Right lobe of liver (tissue), 6 donors: ENCODE measurements around the gene CALHM3. TPM values are rescaled to one million over a fixed set of nuclear protein-coding genes. Genes with fewer than 3 reads are reported as not detected.
"Not testable (repeated sequence)": the region's sequence is repeated elsewhere in the genome, so short reads cannot be mapped to it uniquely, and the experiment has no call there.

ENCODE experiments used
- ATAC-seq, 4 donors: fragments of 200-7000 bp; cut with Tn5 transposase; one replicate each; pipeline ENCODE4 v1.9.1; 2020; ENCODE audit warnings: mild to moderate bottlenecking in 4 of 4, moderate library complexity in 4 of 4
- DNase-seq, 3 donors: peaks; one replicate each; pipeline ENCODE4 v3.0.0-alpha.2; 2020
- H3K27ac ChIP-seq, 3 donors: fragments of 200-600 bp; one replicate each; pipeline ENCODE4 v1.8.0; 2022
- H3K27me3 ChIP-seq, 2 donors: fragments of 200-600 bp; one replicate each; pipeline ENCODE4 v1.8.0; 2022
- H3K36me3 ChIP-seq, 4 donors: fragments of 200-600 bp; sonication (generic) in 1 of 4; one replicate each; pipeline versions ENCODE4 v1.5.1 to v1.8.0; 2017 to 2022; ENCODE audit warnings: control low read depth in 1 of 4
- H3K4me1 ChIP-seq, 4 donors: fragments of 200-600 bp; sonication (generic) in 1 of 4; one replicate each; pipeline versions ENCODE4 v1.5.1 to v1.8.0; 2017 to 2022; ENCODE audit warnings: control low read depth in 1 of 4
- H3K4me3 ChIP-seq, 3 donors: fragments of 200-600 bp; one replicate each; pipeline ENCODE4 v1.8.0; 2022
- H3K9me3 ChIP-seq, 4 donors: fragments of 200-600 bp; sonication (generic) in 1 of 4; one replicate each; pipeline versions ENCODE4 v1.5.1 to v1.8.0; 2017 to 2022; ENCODE audit warnings: control low read depth in 1 of 4
- POLR2A ChIP-seq: fragments of 450-650 bp; IDR thresholded peaks from one replicate; pipeline ENCODE4 v1.6.1; 2017; ENCODE audit warnings: antibody characterized with exemption, mild to moderate bottlenecking
- WGBS: methylation state at CpG from one replicate; pipeline ENCODE4 v1.1.6; 2018; ENCODE audit warnings: low coverage, low lambda C conversion rate; ENCODE audit not compliant: insufficient coverage; ENCODE audit errors: missing lambda C conversion rate; 5-methylcytosine and 5-hydroxymethylcytosine counted together
- intact Hi-C, 2 donors: fragments of 100-400 bp; cut with DNase I; formaldehyde crosslinking; loops; one replicate each; pipeline versions ENCODE4 v1.11.2 to v1.14.1; 2022
- total RNA-seq, 6 experiments: library from RNA; depleted of rRNA in 2 of 6; stranded (reverse); fragments of >200 nt in 2 of 6; fragmentation: NEBNext Ultra II Directional in 3 of 6; extraction: Animal tissue kit (Norgen Biotek cat#: 25700) in 3 of 6; gene quantifications; one replicate each; pipeline versions ENCODE4 v1.1.0 to v1.2.4, GENCODE V29; 2016 to 2023
- TF ChIP-seq, protein P1 (sequence below), 4 donors: fragments of 200-600 bp in 3 of 4; fragments of 450-650 bp in 1 of 4; IDR thresholded peaks; one replicate each; pipeline versions ENCODE4 v1.5.1 to v1.8.0; 2016 to 2022; ENCODE audit warnings: antibody characterized with exemption in 4 of 4, mild to moderate bottlenecking in 2 of 4
- donor health status: DM: no; HTN: yes; CAD: no.
- donor health status: DM: no; HTN: no; CAD: no.
- donor health status: DM: no; HTN: no; CAD: no.
- donor health status: DM: no; HTN: yes; CAD: no.
- donor health status: DM: no; HTN: yes; CAD: no.

Gene CALHM3
- total RNA-seq, 6 experiments from 2014 or later: not detected

DNA sequence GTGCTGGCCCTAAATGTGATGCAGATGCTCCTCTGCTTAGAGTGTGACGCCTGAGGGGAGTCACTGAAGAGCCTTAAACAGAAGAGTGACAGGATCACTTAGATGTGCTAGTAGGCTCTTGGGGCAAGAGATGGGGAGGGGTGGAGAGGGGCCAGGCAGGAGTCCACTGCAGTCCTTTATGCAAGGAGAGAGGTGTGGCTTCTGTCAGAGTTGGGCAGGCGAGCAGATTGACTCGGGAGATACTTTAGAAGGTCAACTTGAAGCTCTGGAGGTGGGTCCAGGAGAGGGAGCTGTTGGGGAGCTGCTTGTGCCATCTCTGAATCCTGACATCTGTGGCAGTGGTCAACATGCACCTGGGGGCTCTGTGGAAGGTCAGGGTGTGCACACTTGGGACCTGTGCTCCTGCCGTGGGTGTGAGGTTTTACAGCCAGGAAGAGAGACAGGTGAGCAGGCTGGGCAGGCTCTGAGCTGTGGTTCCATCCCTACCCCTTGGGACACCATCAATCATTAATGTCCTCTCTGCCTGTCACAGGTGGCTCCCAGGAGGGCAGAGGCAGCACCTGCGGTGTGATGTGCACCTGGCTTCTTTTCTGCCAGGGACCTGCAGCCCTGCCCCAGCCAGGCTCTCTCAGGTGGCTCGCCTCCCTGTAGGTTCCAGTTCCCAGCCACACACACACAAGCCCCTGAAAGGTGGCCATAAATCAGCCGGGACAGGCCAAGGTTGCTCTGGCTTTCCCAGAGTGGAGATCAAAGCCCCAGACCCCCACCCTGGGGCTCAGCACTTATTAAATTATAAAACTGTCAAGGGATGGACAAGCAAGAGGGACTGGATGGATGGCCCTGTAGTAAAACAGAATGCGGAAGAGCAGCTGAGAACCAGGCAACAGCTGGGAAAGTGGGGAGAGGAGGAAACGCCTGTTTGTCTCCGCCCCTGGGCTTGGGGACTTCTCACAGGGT lies 28.5 kb upstream of the CALHM3 start:
- ATAC-seq: no peak
- no peak for TF ChIP-seq POLR2A
- TF ChIP-seq, protein P1, sequence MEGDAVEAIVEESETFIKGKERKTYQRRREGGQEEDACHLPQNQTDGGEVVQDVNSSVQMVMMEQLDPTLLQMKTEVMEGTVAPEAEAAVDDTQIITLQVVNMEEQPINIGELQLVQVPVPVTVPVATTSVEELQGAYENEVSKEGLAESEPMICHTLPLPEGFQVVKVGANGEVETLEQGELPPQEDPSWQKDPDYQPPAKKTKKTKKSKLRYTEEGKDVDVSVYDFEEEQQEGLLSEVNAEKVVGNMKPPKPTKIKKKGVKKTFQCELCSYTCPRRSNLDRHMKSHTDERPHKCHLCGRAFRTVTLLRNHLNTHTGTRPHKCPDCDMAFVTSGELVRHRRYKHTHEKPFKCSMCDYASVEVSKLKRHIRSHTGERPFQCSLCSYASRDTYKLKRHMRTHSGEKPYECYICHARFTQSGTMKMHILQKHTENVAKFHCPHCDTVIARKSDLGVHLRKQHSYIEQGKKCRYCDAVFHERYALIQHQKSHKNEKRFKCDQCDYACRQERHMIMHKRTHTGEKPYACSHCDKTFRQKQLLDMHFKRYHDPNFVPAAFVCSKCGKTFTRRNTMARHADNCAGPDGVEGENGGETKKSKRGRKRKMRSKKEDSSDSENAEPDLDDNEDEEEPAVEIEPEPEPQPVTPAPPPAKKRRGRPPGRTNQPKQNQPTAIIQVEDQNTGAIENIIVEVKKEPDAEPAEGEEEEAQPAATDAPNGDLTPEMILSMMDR (IDR thresholded peaks at IDR 0.05): no peak
- no peaks in the 10 kb centered on the region for H3K4me1 ChIP-seq

DNA sequence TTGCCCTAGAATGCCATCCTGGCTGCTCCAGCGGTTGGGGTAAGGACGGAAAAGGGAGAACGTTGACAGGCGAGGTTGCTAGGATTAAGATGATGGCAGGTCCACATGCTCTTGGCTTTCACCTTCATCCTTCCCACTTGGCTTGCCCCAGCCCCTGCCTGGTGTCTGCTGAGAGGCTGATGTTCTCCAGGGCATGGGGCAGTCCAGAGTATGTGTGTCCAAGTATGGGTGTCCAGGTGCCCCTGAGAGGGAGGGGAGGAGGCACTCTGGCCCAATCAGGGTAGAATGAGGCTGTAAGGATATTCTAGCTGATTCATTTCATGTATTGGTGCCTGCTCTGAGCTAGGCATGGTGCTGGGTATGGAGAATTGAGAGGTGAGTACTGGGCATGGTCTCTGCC lies 27.0 kb upstream of the CALHM3 start:
- no peak overlapping the region for H3K4me3 ChIP-seq
- H3K4me1 ChIP-seq: no peaks in the 10 kb centered on the region
- DNase-seq: no peak
- intact Hi-C loops: no loop called here
- WGBS: 90% methylated on average over 4 of the region's 4 CpGs
- no peaks in the 10 kb centered on the region for H3K27me3 ChIP-seq
- H3K36me3 ChIP-seq: no peaks in the 10 kb centered on the region
- no peak for ATAC-seq
- TF ChIP-seq, protein P1 (IDR thresholded peaks at IDR 0.05): no peak
- no peak for TF ChIP-seq POLR2A
- H3K9me3 ChIP-seq: no peaks in the 10 kb centered on the region
- no peak overlapping the region for H3K27ac ChIP-seq

More for the DNA sequence above, 28.5 kb upstream of the CALHM3 start:
- Histone ChIP-seq H3K9me3 (no peaks in the 10 kb centered on the region), H3K36me3 (no peaks in the 10 kb centered on the region), H3K27me3 (no peaks in the 10 kb centered on the region), H3K4me3 (no peak overlapping the region), H3K27ac (no peak overlapping the region)
- DNase-seq: peak in 1 of 3 donors; percentile 26
- intact Hi-C loops: no loop called here
- WGBS: 41% methylated on average over 4 of the region's 10 CpGs

GRCh38 chr10:103504181-103504783 lies 25.2 kb upstream of the CALHM3 start:
- DNase-seq (no peak), ATAC-seq (peak in 1 of 4 donors; percentile 74)
- Histone ChIP-seq H3K27ac (no peak overlapping the region), H3K4me1 (no peaks in the 10 kb centered on the region), H3K4me3 (no peak overlapping the region), H3K27me3 (no peaks in the 10 kb centered on the region), H3K36me3 (no peaks in the 10 kb centered on the region), H3K9me3 (no peaks in the 10 kb centered on the region)
- intact Hi-C loops: no loop called here
- WGBS: 47% methylated on average over 9 of the region's 10 CpGs
- TF ChIP-seq, protein P1 (IDR thresholded peaks at IDR 0.05): no peak
- no peak for TF ChIP-seq POLR2A

- H3K36me3 ChIP-seq, H3K9me3 ChIP-seq, H3K27me3 ChIP-seq, H3K27ac ChIP-seq, ATAC-seq, H3K4me1 ChIP-seq, intact Hi-C loops, DNase-seq, H3K4me3 ChIP-seq: not testable (repeated sequence)
- WGBS: 89% methylated on average over 5 of the region's 6 CpGs
Measured at GRCh38 chr10:103503777-103504176, 24.7 kb upstream of the CALHM3 start.
